Central memory CD8-positive, alpha-beta T cell (primary cell): ENCODE measurements around the gene TAF6.

Source experiments
- ATAC-seq: fragments of 150-1000 bp; cut with Tn5 transposase; replicated peaks from 2 replicates; pipeline ENCODE4 v1.10.0; 2022; ENCODE audit warnings: mild to moderate bottlenecking, moderate FRiP score, moderate number of reproducible peaks; ENCODE audit not compliant: poor library complexity, severe bottlenecking; ENCODE audit errors: extremely low read depth
- DNase-seq, 2 donors: peaks; one replicate each; pipeline ENCODE4 v3.0.0; 2021; ENCODE audit warnings: low spot score in 2 of 2
- H3K27ac Mint-ChIP-seq: one replicate; pipeline ENCODE4 v1.8.0; 2022; ENCODE audit warnings: low read depth, mild to moderate bottlenecking, moderate library complexity, mixed read lengths
- H3K27me3 Mint-ChIP-seq: one replicate; pipeline ENCODE4 v1.8.0; 2022; ENCODE audit warnings: mixed read lengths
- H3K36me3 Mint-ChIP-seq: one replicate; pipeline ENCODE4 v1.8.0; 2022; ENCODE audit warnings: mild to moderate bottlenecking, moderate library complexity, mixed read lengths; ENCODE audit not compliant: insufficient read depth
- H3K4me1 Mint-ChIP-seq: one replicate; pipeline ENCODE4 v1.8.0; 2022; ENCODE audit warnings: mixed read lengths
- H3K4me3 Mint-ChIP-seq: one replicate; pipeline ENCODE4 v1.8.0; 2022; ENCODE audit warnings: mild to moderate bottlenecking, moderate library complexity, mixed read lengths
- H3K9me3 Mint-ChIP-seq: one replicate; pipeline ENCODE4 v1.8.0; 2022; ENCODE audit warnings: mixed read lengths

TAF6 gene

GRCh38 chr7:100079024-100079560 lies 40.1 kb downstream of the TAF6 start:
- Mint-ChIP-seq H3K4me3 (no peak overlapping the region), H3K27me3 (no peaks in the 10 kb centered on the region), H3K27ac (no peak overlapping the region), H3K4me1 (peaks cover 41% of the 10 kb centered on the region), H3K36me3 (peaks cover 46% of the 10 kb centered on the region), H3K9me3 (no peaks in the 10 kb centered on the region)
- no peak for DNase-seq
- ATAC-seq, result no peak

- H3K4me1 Mint-ChIP-seq, result peaks cover 31% of the 10 kb centered on the region
- no peak overlapping the region for H3K27ac Mint-ChIP-seq
- peaks cover 4% of the 10 kb centered on the region for H3K9me3 Mint-ChIP-seq
- peaks cover 57% of the 10 kb centered on the region for H3K36me3 Mint-ChIP-seq
- DNase-seq (no peak), ATAC-seq (no peak)
- no peaks in the 10 kb centered on the region for H3K27me3 Mint-ChIP-seq
- H3K4me3 Mint-ChIP-seq, result no peak overlapping the region
Observed at GRCh38 chr7:100077205-100077604, 42.0 kb downstream of the TAF6 start.

- Mint-ChIP-seq H3K27me3 (no peaks in the 10 kb centered on the region), H3K27ac (no peak overlapping the region), H3K4me1 (peaks cover 18% of the 10 kb centered on the region), H3K36me3 (peaks cover 66% of the 10 kb centered on the region), H3K4me3 (no peak overlapping the region), H3K9me3 (peaks cover 16% of the 10 kb centered on the region)
- ATAC-seq (no peak), DNase-seq (no peak)
Observed at GRCh38 chr7:100075418-100075817, 43.7 kb downstream of the TAF6 start.

- Mint-ChIP-seq H3K36me3 (peaks cover 68% of the 10 kb centered on the region), H3K9me3 (peaks cover 16% of the 10 kb centered on the region), H3K27me3 (no peaks in the 10 kb centered on the region), H3K4me3 (no peak overlapping the region), H3K4me1 (peaks cover 13% of the 10 kb centered on the region), H3K27ac (no peak overlapping the region)
- ATAC-seq (no peak), DNase-seq (no peak)
Observed at GRCh38 chr7:100074841-100075240, 44.3 kb downstream of the TAF6 start.

- ATAC-seq, result no peak
- no peak overlapping the region for H3K27ac Mint-ChIP-seq
- H3K4me1 Mint-ChIP-seq, result peaks cover 7% of the 10 kb centered on the region
- no peaks in the 10 kb centered on the region for H3K27me3 Mint-ChIP-seq
- peaks cover 16% of the 10 kb centered on the region for H3K9me3 Mint-ChIP-seq
- DNase-seq, result no peak
- H3K4me3 Mint-ChIP-seq, result no peak overlapping the region
- H3K36me3 Mint-ChIP-seq, result peaks cover 56% of the 10 kb centered on the region
Observed at GRCh38 chr7:100072462-100072861, 46.7 kb downstream of the TAF6 start.

GRCh38 chr7:100071018-100071723 lies 48.0 kb downstream of the TAF6 start:
- H3K36me3 Mint-ChIP-seq, result peaks cover 46% of the 10 kb centered on the region
- no peak overlapping the region for H3K27ac Mint-ChIP-seq
- no peak for DNase-seq
- no peak overlapping the region for H3K4me3 Mint-ChIP-seq
- H3K4me1 Mint-ChIP-seq, result peaks cover 7% of the 10 kb centered on the region
- peaks cover 16% of the 10 kb centered on the region for H3K9me3 Mint-ChIP-seq
- ATAC-seq, result no peak
- H3K27me3 Mint-ChIP-seq, result no peaks in the 10 kb centered on the region

GRCh38 chr7:100069991-100070390 lies 49.2 kb downstream of the TAF6 start:
- ATAC-seq, result no peak
- H3K4me3 Mint-ChIP-seq, result no peak overlapping the region
- H3K27me3 Mint-ChIP-seq, result no peaks in the 10 kb centered on the region
- DNase-seq, result no peak
- no peaks in the 10 kb centered on the region for H3K4me1 Mint-ChIP-seq
- peaks cover 16% of the 10 kb centered on the region for H3K9me3 Mint-ChIP-seq
- H3K36me3 Mint-ChIP-seq, result peaks cover 35% of the 10 kb centered on the region
- no peak overlapping the region for H3K27ac Mint-ChIP-seq

GRCh38 chr7:100066953-100067352 lies 52.2 kb downstream of the TAF6 start:
- Mint-ChIP-seq H3K27me3 (no peaks in the 10 kb centered on the region), H3K4me1 (no peaks in the 10 kb centered on the region), H3K4me3 (no peak overlapping the region), H3K9me3 (peaks cover 9% of the 10 kb centered on the region), H3K27ac (no peak overlapping the region), H3K36me3 (peaks cover 13% of the 10 kb centered on the region)
- DNase-seq (no peak), ATAC-seq (no peak)

- H3K4me1 Mint-ChIP-seq, result no peaks in the 10 kb centered on the region
- no peak for DNase-seq
- H3K4me3 Mint-ChIP-seq, result no peak overlapping the region
- H3K36me3 Mint-ChIP-seq, result peaks cover 8% of the 10 kb centered on the region
- H3K27ac Mint-ChIP-seq, result no peak overlapping the region
- no peaks in the 10 kb centered on the region for H3K27me3 Mint-ChIP-seq
- H3K9me3 Mint-ChIP-seq, result no peaks in the 10 kb centered on the region
- ATAC-seq, result no peak
Observed at GRCh38 chr7:100065452-100066186, 53.5 kb downstream of the TAF6 start.

- H3K27ac Mint-ChIP-seq, result no peak overlapping the region
- peaks cover 8% of the 10 kb centered on the region for H3K36me3 Mint-ChIP-seq
- H3K4me1 Mint-ChIP-seq, result no peaks in the 10 kb centered on the region
- no peaks in the 10 kb centered on the region for H3K9me3 Mint-ChIP-seq
- H3K27me3 Mint-ChIP-seq, result no peaks in the 10 kb centered on the region
- no peak for DNase-seq
- ATAC-seq, result no peak
- H3K4me3 Mint-ChIP-seq, result no peak overlapping the region
Observed at GRCh38 chr7:100064162-100064561, 55.0 kb downstream of the TAF6 start.

- Mint-ChIP-seq H3K4me1 (no peaks in the 10 kb centered on the region), H3K9me3 (no peaks in the 10 kb centered on the region), H3K36me3 (peaks cover 8% of the 10 kb centered on the region), H3K27ac (no peak overlapping the region), H3K4me3 (no peak overlapping the region), H3K27me3 (no peaks in the 10 kb centered on the region)
- DNase-seq (no peak), ATAC-seq (no peak)
Observed at GRCh38 chr7:100063376-100063775, 55.8 kb downstream of the TAF6 start.

- no peak overlapping the region for H3K4me3 Mint-ChIP-seq
- no peaks in the 10 kb centered on the region for H3K9me3 Mint-ChIP-seq
- H3K27ac Mint-ChIP-seq, result peak overlapping the region; percentile 32
- no peaks in the 10 kb centered on the region for H3K27me3 Mint-ChIP-seq
- H3K4me1 Mint-ChIP-seq, result no peaks in the 10 kb centered on the region
- ATAC-seq (no peak), DNase-seq (no peak)
- peaks cover 11% of the 10 kb centered on the region for H3K36me3 Mint-ChIP-seq
Observed at GRCh38 chr7:100061518-100062193, 57.5 kb downstream of the TAF6 start.
